ENCODE results near the gene POLR1A.

DNA sequence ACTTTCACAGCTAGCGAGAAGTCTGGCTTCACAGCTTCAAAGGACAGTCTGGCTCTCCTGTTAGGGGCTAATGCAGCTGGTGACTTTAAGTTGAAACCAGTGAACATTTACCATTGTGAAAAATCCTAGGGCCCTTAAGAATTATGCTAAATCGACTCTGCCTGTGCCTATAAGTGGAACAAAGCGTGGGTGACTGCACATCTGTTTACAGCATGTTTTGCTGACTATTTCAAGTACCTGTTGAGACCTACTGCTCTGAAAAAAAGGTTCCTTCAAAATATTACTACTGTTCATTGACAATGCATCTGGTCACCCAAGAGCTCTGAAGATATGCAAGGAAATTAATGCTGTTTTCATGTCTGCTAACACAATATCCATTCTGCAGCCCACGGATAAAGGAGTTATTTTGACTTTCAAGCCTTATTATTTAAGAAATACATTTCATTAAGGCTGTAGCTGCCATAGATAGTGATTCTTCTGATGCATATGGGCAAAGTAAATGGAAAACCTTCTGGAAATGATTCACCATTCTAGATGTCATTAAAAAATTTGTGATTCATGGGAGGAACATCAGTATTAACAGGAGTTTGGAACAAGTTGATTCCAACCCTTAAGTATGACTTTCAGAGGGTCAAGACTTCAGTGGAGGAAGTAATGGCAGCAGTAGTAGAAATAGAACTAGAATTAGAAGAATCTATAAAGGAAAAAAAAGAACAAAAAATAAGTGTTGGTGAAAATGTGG is 48.9 kb downstream of the POLR1A start:
- TF ChIP-seq, protein P1, sequence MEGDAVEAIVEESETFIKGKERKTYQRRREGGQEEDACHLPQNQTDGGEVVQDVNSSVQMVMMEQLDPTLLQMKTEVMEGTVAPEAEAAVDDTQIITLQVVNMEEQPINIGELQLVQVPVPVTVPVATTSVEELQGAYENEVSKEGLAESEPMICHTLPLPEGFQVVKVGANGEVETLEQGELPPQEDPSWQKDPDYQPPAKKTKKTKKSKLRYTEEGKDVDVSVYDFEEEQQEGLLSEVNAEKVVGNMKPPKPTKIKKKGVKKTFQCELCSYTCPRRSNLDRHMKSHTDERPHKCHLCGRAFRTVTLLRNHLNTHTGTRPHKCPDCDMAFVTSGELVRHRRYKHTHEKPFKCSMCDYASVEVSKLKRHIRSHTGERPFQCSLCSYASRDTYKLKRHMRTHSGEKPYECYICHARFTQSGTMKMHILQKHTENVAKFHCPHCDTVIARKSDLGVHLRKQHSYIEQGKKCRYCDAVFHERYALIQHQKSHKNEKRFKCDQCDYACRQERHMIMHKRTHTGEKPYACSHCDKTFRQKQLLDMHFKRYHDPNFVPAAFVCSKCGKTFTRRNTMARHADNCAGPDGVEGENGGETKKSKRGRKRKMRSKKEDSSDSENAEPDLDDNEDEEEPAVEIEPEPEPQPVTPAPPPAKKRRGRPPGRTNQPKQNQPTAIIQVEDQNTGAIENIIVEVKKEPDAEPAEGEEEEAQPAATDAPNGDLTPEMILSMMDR (IDR thresholded peaks at IDR 0.05; ENCODE audit: extremely low read depth in 1 of 2, insufficient read depth in 1 of 2, low read depth in 1 of 2, low read length in 2 of 2) = no peak
- TF ChIP-seq EZH2 (IDR thresholded peaks at IDR 0.05; ENCODE audit: borderline replicate concordance, low read depth, low read length, severe bottlenecking) (no peak), MYC (IDR thresholded peaks at IDR 0.05; ENCODE audit: low read depth, low read length) (no peak)

Measured in endothelial cell of umbilical vein (primary cell).